GM13976 (cell line): ENCODE measurements around the gene PDHB.

Source experiments
- DNase-seq: peaks from one replicate; pipeline ENCODE4 v3.0.0; 2012; ENCODE audit warnings: low spot score
- in situ Hi-C: fragments of 300-500 bp; cut with MboI; formaldehyde crosslinking; loops from one replicate; pipeline ENCODE4 v1.12.0; 2022; ENCODE audit warnings: low sequenced_read_pairs, mixed read lengths, inconsistent platforms; ENCODE audit not compliant: unreplicated experiment
- TF ChIP-seq, protein P1 (sequence below): IDR thresholded peaks from 2 replicates; pipeline ENCODE4 v1.5.1; 2012; ENCODE audit warnings: borderline replicate concordance, mild to moderate bottlenecking; ENCODE audit not compliant: insufficient read depth; ENCODE audit errors: extremely low read depth, missing control alignments, control extremely low read depth

The PDHB gene

GRCh38 chr3:58473275-58473674, 39.6 kb upstream of the PDHB start:
- TF ChIP-seq, protein P1, sequence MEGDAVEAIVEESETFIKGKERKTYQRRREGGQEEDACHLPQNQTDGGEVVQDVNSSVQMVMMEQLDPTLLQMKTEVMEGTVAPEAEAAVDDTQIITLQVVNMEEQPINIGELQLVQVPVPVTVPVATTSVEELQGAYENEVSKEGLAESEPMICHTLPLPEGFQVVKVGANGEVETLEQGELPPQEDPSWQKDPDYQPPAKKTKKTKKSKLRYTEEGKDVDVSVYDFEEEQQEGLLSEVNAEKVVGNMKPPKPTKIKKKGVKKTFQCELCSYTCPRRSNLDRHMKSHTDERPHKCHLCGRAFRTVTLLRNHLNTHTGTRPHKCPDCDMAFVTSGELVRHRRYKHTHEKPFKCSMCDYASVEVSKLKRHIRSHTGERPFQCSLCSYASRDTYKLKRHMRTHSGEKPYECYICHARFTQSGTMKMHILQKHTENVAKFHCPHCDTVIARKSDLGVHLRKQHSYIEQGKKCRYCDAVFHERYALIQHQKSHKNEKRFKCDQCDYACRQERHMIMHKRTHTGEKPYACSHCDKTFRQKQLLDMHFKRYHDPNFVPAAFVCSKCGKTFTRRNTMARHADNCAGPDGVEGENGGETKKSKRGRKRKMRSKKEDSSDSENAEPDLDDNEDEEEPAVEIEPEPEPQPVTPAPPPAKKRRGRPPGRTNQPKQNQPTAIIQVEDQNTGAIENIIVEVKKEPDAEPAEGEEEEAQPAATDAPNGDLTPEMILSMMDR, result no peak
- no peak for DNase-seq
- in situ Hi-C loops, result no loop called here

GRCh38 chr3:58471025-58471887, 37.6 kb upstream of the PDHB start:
- DNase-seq, result peak; percentile 56
- in situ Hi-C loops, result no loop called here
- TF ChIP-seq, protein P1, result no peak

- TF ChIP-seq, protein P1, result no peak
- no peak for DNase-seq
- in situ Hi-C loops, result no loop called here
Measured at GRCh38 chr3:58470363-58471024, 36.9 kb upstream of the PDHB start.

DNA sequence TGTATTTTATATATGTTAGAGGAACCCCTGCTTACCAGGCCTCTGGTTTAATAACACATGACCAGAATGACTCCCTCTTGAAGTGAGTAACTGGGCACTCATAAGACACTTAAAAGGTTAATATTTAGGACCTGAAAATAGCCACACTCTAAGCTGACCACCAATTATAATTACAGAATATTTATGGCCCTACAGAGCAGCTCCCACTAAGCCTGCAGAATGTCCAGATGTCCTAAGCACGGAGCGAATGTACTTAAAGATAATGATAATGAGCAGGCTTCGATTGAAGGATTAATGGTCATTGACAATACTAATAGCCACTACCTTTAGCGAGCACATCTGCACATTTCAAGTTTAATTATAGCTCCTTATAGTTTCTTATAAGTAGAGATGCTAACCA, 35.5 kb upstream of the PDHB start:
- TF ChIP-seq, protein P1, result no peak
- no peak for DNase-seq
- in situ Hi-C loops, result no loop called here

- TF ChIP-seq, protein P1, result no peak
- DNase-seq, result no peak
- in situ Hi-C loops, result no loop called here
Measured at GRCh38 chr3:58466899-58467563, 33.4 kb upstream of the PDHB start.

DNA sequence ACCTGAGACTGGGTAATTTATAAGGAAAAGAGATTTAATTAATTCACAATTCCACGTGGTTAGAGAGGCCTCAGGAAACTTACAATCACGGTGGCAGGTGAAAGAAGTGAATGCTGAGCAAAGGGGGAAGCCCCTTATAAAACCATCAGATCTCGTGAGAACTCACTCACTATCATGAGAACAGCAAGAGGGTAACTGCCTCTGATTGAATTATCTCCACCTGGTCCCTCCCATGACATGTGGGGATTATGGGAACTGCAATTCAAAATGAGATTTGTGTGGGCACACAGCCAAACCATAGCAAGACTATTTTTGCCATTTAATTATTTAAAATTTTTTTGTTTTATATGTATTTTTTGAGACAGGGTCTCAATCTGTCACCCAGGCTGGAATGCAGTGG, 31.2 kb upstream of the PDHB start:
- DNase-seq, result no peak
- TF ChIP-seq, protein P1, result no peak
- in situ Hi-C loops, result no loop called here
